Osteocyte (in vitro differentiated cells): ENCODE results near the gene ARHGAP24. TPM values are rescaled to one million over a fixed set of nuclear protein-coding genes. Genes with fewer than 3 reads are reported as not detected.

ENCODE experiments used
- DNase-seq: peaks from one replicate; pipeline ENCODE4 v3.0.0; 2021; ENCODE audit warnings: mixed read lengths; ENCODE audit not compliant: unreplicated experiment; ENCODE audit errors: extremely low spot score
- H3K27ac Mint-ChIP-seq: one replicate; pipeline ENCODE4 v1.8.0; 2021; ENCODE audit warnings: mild to moderate bottlenecking, mixed read lengths; ENCODE audit not compliant: unreplicated experiment
- H3K27me3 Mint-ChIP-seq: one replicate; pipeline ENCODE4 v1.8.0; 2021; ENCODE audit warnings: mixed read lengths; ENCODE audit not compliant: unreplicated experiment
- H3K36me3 Mint-ChIP-seq: one replicate; pipeline ENCODE4 v1.8.0; 2021; ENCODE audit warnings: mixed read lengths; ENCODE audit not compliant: unreplicated experiment
- H3K4me1 Mint-ChIP-seq: one replicate; pipeline ENCODE4 v1.8.0; 2021; ENCODE audit warnings: mixed read lengths; ENCODE audit not compliant: unreplicated experiment
- H3K4me3 Mint-ChIP-seq: one replicate; pipeline ENCODE4 v1.8.0; 2021; ENCODE audit warnings: mild to moderate bottlenecking, moderate library complexity, mixed read lengths; ENCODE audit not compliant: unreplicated experiment
- H3K9me3 Mint-ChIP-seq: one replicate; pipeline ENCODE4 v1.8.0; 2021; ENCODE audit warnings: mixed read lengths; ENCODE audit not compliant: unreplicated experiment
- CTCF ChIP-seq: fragments of 200-600 bp; sonication (generic); IDR thresholded peaks from 2 replicates; pipeline ENCODE4 v1.5.0; 2021; ENCODE audit warnings: antibody characterized with exemption, mild to moderate bottlenecking, moderate library complexity
- total RNA-seq: library from RNA; stranded (reverse); gene quantifications from 2 replicates; pipeline ENCODE4 v1.2.1, GENCODE V29; 2021

The ARHGAP24 gene
- total RNA-seq, 1 donor from 2014 or later: 29.3 TPM

DNA sequence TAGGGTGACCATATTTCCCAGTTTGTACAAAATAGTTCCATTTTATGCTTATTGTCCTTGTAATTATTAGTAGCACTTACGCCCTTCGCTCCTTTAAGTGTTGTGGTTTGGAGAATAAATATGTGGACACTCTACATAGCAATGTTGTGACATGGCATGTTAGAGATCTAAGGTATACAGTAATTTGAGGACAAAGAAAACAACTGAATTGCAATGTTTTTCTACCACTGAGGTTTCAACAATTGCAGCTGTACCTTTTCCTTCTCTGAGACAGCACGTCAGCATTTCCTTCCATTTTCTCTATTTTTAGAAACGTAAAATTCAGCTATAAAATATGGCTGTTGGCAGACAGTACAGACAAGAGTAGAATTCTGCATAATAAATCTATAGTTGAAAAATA, 561.8 kb downstream of the ARHGAP24 start:
- H3K36me3 Mint-ChIP-seq: peaks cover 9% of the 10 kb centered on the region
- peak overlapping the region; percentile 79 for H3K27ac Mint-ChIP-seq
- H3K27me3 Mint-ChIP-seq: no peaks in the 10 kb centered on the region
- peaks cover 56% of the 10 kb centered on the region for H3K4me1 Mint-ChIP-seq
- H3K4me3 Mint-ChIP-seq: no peak overlapping the region
- TF ChIP-seq CTCF: no peak
- DNase-seq: no peak
- no peaks in the 10 kb centered on the region for H3K9me3 Mint-ChIP-seq

DNA sequence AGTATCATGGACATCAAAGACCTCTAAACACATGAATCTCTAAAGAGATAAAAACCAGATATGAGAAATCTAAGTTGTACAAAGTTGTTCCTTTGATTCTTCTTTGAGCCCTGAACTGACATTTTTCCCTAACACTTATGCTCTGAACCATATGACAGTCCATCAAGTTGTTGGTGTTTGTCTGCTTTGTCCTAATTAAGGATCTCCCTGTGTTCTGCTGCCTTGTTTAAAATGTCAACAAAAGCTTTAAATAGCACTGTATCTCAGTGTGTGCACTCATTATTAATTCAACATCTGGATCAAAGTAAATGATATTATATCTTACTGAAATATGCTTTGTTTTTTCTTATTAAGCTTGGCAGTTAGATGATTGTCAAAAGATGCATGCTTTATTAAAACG, 563.1 kb downstream of the ARHGAP24 start:
- H3K4me3 Mint-ChIP-seq: no peak overlapping the region
- peaks cover 6% of the 10 kb centered on the region for H3K27me3 Mint-ChIP-seq
- H3K36me3 Mint-ChIP-seq: peaks cover 9% of the 10 kb centered on the region
- peaks cover 43% of the 10 kb centered on the region for H3K4me1 Mint-ChIP-seq
- DNase-seq: no peak
- no peak for TF ChIP-seq CTCF
- H3K27ac Mint-ChIP-seq: peak overlapping the region; percentile 79
- H3K9me3 Mint-ChIP-seq: no peaks in the 10 kb centered on the region

DNA sequence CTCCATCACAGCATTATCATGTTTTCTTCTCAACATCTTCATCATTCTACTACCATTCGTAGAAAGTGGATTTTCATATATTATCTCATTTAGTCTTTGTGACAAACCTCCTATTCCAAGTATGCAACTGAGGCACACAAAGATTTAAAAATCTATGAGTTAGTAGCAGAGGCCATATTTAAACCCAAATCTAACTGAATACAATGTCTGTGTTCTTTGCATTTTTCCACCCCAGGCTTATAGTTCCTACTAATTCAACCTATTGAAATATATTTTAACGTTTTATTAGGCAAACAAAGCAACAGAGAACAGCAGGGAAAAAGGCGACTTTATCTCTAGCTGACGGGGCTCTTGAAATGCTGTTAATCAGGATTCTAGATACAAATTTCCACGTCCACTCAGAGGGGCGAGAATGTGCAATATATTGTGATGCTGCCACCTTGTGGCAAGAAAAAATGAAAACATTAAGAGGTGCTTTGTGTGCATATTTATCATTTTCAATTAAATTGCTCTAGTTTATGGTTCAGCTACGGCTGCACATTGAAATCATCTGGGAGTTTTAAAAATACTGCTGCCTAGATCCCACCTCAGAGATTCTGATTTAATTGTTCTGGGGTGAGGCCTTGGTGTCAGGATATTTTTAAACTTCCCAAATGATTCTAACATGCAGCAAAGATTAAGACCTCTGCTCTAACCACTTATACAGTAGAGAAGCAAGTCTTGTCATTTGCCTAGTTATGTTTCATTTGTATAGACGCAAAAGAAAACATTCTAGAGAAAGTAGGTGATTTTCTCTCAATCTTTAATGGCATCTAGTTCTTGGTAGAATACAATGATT, 569.0 kb downstream of the ARHGAP24 start:
- DNase-seq: no peak
- no peak overlapping the region for H3K27ac Mint-ChIP-seq

GRCh38 chr4:86044593-86044985, 569.6 kb downstream of the ARHGAP24 start:
- H3K36me3 Mint-ChIP-seq: peaks cover 9% of the 10 kb centered on the region
- peaks cover 7% of the 10 kb centered on the region for H3K4me1 Mint-ChIP-seq
- no peak for DNase-seq
- H3K4me3 Mint-ChIP-seq: no peak overlapping the region
- no peak overlapping the region for H3K27ac Mint-ChIP-seq
- H3K9me3 Mint-ChIP-seq: no peaks in the 10 kb centered on the region
- no peak for TF ChIP-seq CTCF
- H3K27me3 Mint-ChIP-seq: peaks cover 24% of the 10 kb centered on the region

More for the DNA sequence above, 569.0 kb downstream of the ARHGAP24 start:
- Mint-ChIP-seq H3K4me3 (no peak overlapping the region), H3K27me3 (peaks cover 24% of the 10 kb centered on the region), H3K36me3 (peaks cover 9% of the 10 kb centered on the region), H3K9me3 (no peaks in the 10 kb centered on the region), H3K4me1 (peaks cover 7% of the 10 kb centered on the region)
- peak; percentile 76 for TF ChIP-seq CTCF

DNA sequence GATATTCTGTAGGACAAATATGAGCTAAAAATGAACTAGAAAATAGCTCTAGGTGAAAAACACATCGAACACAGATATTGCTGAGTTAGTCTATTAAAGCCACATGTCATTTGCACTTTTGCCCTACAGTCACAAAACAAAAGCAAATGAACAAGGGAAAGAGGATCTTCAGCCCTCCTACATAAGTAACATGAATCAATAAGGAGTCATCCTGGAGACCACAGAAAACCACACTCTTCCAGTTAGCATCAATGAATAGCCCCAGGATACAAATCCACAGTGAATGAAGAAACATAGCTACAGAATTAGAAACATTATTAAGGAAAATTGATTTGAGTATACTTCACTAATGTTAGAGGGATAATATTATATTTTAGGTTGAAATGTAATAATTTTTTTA, 573.5 kb downstream of the ARHGAP24 start:
- Mint-ChIP-seq H3K36me3 (no peaks in the 10 kb centered on the region), H3K27ac (no peak overlapping the region), H3K27me3 (peaks cover 24% of the 10 kb centered on the region), H3K4me1 (peaks cover 7% of the 10 kb centered on the region), H3K9me3 (no peaks in the 10 kb centered on the region), H3K4me3 (no peak overlapping the region)
- no peak for DNase-seq
- no peak for TF ChIP-seq CTCF
